Activated naive CD8-positive, alpha-beta T cell treated with anti-CD3 and anti-CD28 coated beads, Interleukin-2, amount 50 U/mL, for 24 hours (primary cell): ENCODE data around the gene PNKD.

Experiments
- ATAC-seq: fragments of 150-1000 bp; cut with Tn5 transposase; one replicate; pipeline ENCODE4 v1.10.0; 2021
- DNase-seq: peaks from one replicate; pipeline ENCODE4 v3.0.0; 2021
- H3K27ac Mint-ChIP-seq: one replicate; pipeline ENCODE4 v1.8.0; 2021; ENCODE audit warnings: mild to moderate bottlenecking, mixed read lengths
- H3K27me3 Mint-ChIP-seq: one replicate; pipeline ENCODE4 v1.8.0; 2021; ENCODE audit warnings: mixed read lengths
- H3K36me3 Mint-ChIP-seq: one replicate; pipeline ENCODE4 v1.8.0; 2021; ENCODE audit warnings: low read depth, mixed read lengths
- H3K4me1 Mint-ChIP-seq: one replicate; pipeline ENCODE4 v1.8.0; 2021; ENCODE audit warnings: mixed read lengths
- H3K4me3 Mint-ChIP-seq: one replicate; pipeline ENCODE4 v1.8.0; 2021; ENCODE audit warnings: mild to moderate bottlenecking, moderate library complexity, mixed read lengths
- H3K9me3 Mint-ChIP-seq: one replicate; pipeline ENCODE4 v1.8.0; 2021; ENCODE audit warnings: mixed read lengths

Gene PNKD

GRCh38 chr2:218322768-218323525 lies 52.6 kb downstream of the PNKD start:
- no peaks in the 10 kb centered on the region for H3K36me3 Mint-ChIP-seq
- H3K4me3 Mint-ChIP-seq: peak overlapping the region; percentile 80
- DNase-seq (peak; percentile 49), ATAC-seq (peak; percentile 68)
- H3K27ac Mint-ChIP-seq: peak overlapping the region; percentile 49
- peaks cover 9% of the 10 kb centered on the region for H3K27me3 Mint-ChIP-seq
- no peaks in the 10 kb centered on the region for H3K9me3 Mint-ChIP-seq
- H3K4me1 Mint-ChIP-seq: peaks cover 36% of the 10 kb centered on the region

- Mint-ChIP-seq H3K27me3 (peaks cover 9% of the 10 kb centered on the region), H3K27ac (peak overlapping the region; percentile 52), H3K9me3 (no peaks in the 10 kb centered on the region), H3K4me1 (peaks cover 35% of the 10 kb centered on the region), H3K36me3 (no peaks in the 10 kb centered on the region), H3K4me3 (peak overlapping the region; percentile 80)
- no peak for ATAC-seq
- no peak for DNase-seq
These were observed 53.5 kb downstream of the PNKD start for GRCh38 chr2:218323526-218324472.

- no peaks in the 10 kb centered on the region for H3K36me3 Mint-ChIP-seq
- no peak for DNase-seq
- no peak overlapping the region for H3K4me3 Mint-ChIP-seq
- no peaks in the 10 kb centered on the region for H3K9me3 Mint-ChIP-seq
- H3K27ac Mint-ChIP-seq: no peak overlapping the region
- no peak for ATAC-seq
- H3K27me3 Mint-ChIP-seq: peaks cover 9% of the 10 kb centered on the region
- peaks cover 39% of the 10 kb centered on the region for H3K4me1 Mint-ChIP-seq
These were observed 55.3 kb downstream of the PNKD start for GRCh38 chr2:218325566-218326160.

- H3K36me3 Mint-ChIP-seq: no peaks in the 10 kb centered on the region
- no peaks in the 10 kb centered on the region for H3K9me3 Mint-ChIP-seq
- no peak overlapping the region for H3K4me3 Mint-ChIP-seq
- H3K27me3 Mint-ChIP-seq: peaks cover 9% of the 10 kb centered on the region
- peaks cover 33% of the 10 kb centered on the region for H3K4me1 Mint-ChIP-seq
- no peak for ATAC-seq
- DNase-seq: no peak
- no peak overlapping the region for H3K27ac Mint-ChIP-seq
These were observed 56.0 kb downstream of the PNKD start for GRCh38 chr2:218326315-218326714.

- ATAC-seq (no peak), DNase-seq (no peak)
- Mint-ChIP-seq H3K36me3 (no peaks in the 10 kb centered on the region), H3K27ac (peak overlapping the region; percentile 1), H3K4me1 (peaks cover 27% of the 10 kb centered on the region), H3K9me3 (no peaks in the 10 kb centered on the region), H3K27me3 (peaks cover 9% of the 10 kb centered on the region), H3K4me3 (no peak overlapping the region)
These were observed 57.3 kb downstream of the PNKD start for GRCh38 chr2:218327451-218328210.

GRCh38 chr2:218328294-218328693 lies 58.0 kb downstream of the PNKD start:
- DNase-seq (no peak), ATAC-seq (no peak)
- H3K27me3 Mint-ChIP-seq: peaks cover 9% of the 10 kb centered on the region
- peaks cover 29% of the 10 kb centered on the region for H3K4me1 Mint-ChIP-seq
- H3K9me3 Mint-ChIP-seq: no peaks in the 10 kb centered on the region
- H3K36me3 Mint-ChIP-seq: no peaks in the 10 kb centered on the region
- no peak overlapping the region for H3K4me3 Mint-ChIP-seq
- no peak overlapping the region for H3K27ac Mint-ChIP-seq

- H3K4me3 Mint-ChIP-seq: no peak overlapping the region
- H3K4me1 Mint-ChIP-seq: peaks cover 22% of the 10 kb centered on the region
- peak overlapping the region; percentile 37 for H3K27ac Mint-ChIP-seq
- DNase-seq: no peak
- peaks cover 2% of the 10 kb centered on the region for H3K27me3 Mint-ChIP-seq
- no peaks in the 10 kb centered on the region for H3K36me3 Mint-ChIP-seq
- no peaks in the 10 kb centered on the region for H3K9me3 Mint-ChIP-seq
- ATAC-seq: peak; percentile 22
These were observed 58.9 kb downstream of the PNKD start for GRCh38 chr2:218329027-218329825.

GRCh38 chr2:218329826-218330593 lies 59.7 kb downstream of the PNKD start:
- H3K36me3 Mint-ChIP-seq: no peaks in the 10 kb centered on the region
- peaks cover 21% of the 10 kb centered on the region for H3K4me1 Mint-ChIP-seq
- H3K27ac Mint-ChIP-seq: peak overlapping the region; percentile 37
- no peak for DNase-seq
- ATAC-seq: peak; percentile 23
- H3K9me3 Mint-ChIP-seq: no peaks in the 10 kb centered on the region
- H3K4me3 Mint-ChIP-seq: no peak overlapping the region
- no peaks in the 10 kb centered on the region for H3K27me3 Mint-ChIP-seq

GRCh38 chr2:218331745-218332144 lies 61.4 kb downstream of the PNKD start:
- no peaks in the 10 kb centered on the region for H3K27me3 Mint-ChIP-seq
- ATAC-seq: no peak

GRCh38 chr2:218332288-218332687 lies 62.0 kb downstream of the PNKD start:
- H3K4me1 Mint-ChIP-seq: peaks cover 14% of the 10 kb centered on the region
- ATAC-seq (no peak), DNase-seq (no peak)
- H3K27ac Mint-ChIP-seq: no peak overlapping the region
- no peaks in the 10 kb centered on the region for H3K9me3 Mint-ChIP-seq
- no peaks in the 10 kb centered on the region for H3K27me3 Mint-ChIP-seq
- H3K4me3 Mint-ChIP-seq: peak overlapping the region; percentile 21
- no peaks in the 10 kb centered on the region for H3K36me3 Mint-ChIP-seq

More at GRCh38 chr2:218331745-218332144, 61.4 kb downstream of the PNKD start:
- no peak for DNase-seq
- Mint-ChIP-seq H3K9me3 (no peaks in the 10 kb centered on the region), H3K36me3 (no peaks in the 10 kb centered on the region), H3K4me1 (peaks cover 14% of the 10 kb centered on the region), H3K4me3 (no peak overlapping the region), H3K27ac (no peak overlapping the region)

GRCh38 chr2:218332920-218333645 lies 62.8 kb downstream of the PNKD start:
- DNase-seq (no peak), ATAC-seq (peak; percentile 17)
- H3K9me3 Mint-ChIP-seq: no peaks in the 10 kb centered on the region
- no peak overlapping the region for H3K27ac Mint-ChIP-seq
- peaks cover 10% of the 10 kb centered on the region for H3K4me1 Mint-ChIP-seq
- H3K27me3 Mint-ChIP-seq: peaks cover 1% of the 10 kb centered on the region
- peak overlapping the region; percentile 21 for H3K4me3 Mint-ChIP-seq
- no peaks in the 10 kb centered on the region for H3K36me3 Mint-ChIP-seq

GRCh38 chr2:218334531-218334930 lies 64.2 kb downstream of the PNKD start:
- Mint-ChIP-seq H3K4me1 (peaks cover 10% of the 10 kb centered on the region), H3K27ac (no peak overlapping the region), H3K36me3 (no peaks in the 10 kb centered on the region), H3K9me3 (no peaks in the 10 kb centered on the region), H3K4me3 (no peak overlapping the region), H3K27me3 (peaks cover 1% of the 10 kb centered on the region)
- DNase-seq: no peak
- ATAC-seq: no peak
